ENCODE data around the gene PRMT6. TPM values are rescaled to one million over a fixed set of nuclear protein-coding genes. Genes with fewer than 3 reads are reported as not detected.
A peak's percentile ranks its signal among the peaks of the same experiment; 100 is the strongest.

The PRMT6 gene
- total and polyA plus RNA-seq, 2 experiments from 2014 or later = 29.6 to 46.6 TPM

GRCh38 chr1:107061886-107062285 lies 5.4 kb downstream of the PRMT6 start (continued):
- TF ChIP-seq CTCF (conservative IDR thresholded peaks at IDR 0.05; ENCODE audit: low read depth in 2 of 2) = no peak

GRCh38 chr1:107073493-107073892 lies 17.0 kb downstream of the PRMT6 start:
- no peaks in the 10 kb centered on the region for H3F3A ChIP-seq (replicated peaks; ENCODE audit: low read depth)
- Mint-ChIP-seq H3K4me1 (no peaks in the 10 kb centered on the region; the same call in 2 of the 3 replicates), H3K36me3 (ENCODE audit: low read depth) (no peaks in the 10 kb centered on the region), H3K4me3 (no peak overlapping the region), H3K27me3 (ENCODE audit: insufficient read depth, low read depth, poor library complexity) (no peaks in the 10 kb centered on the region), H3K9me3 (no peaks in the 10 kb centered on the region), H3K27ac (no peak overlapping the region)
- H3K9me2 ChIP-seq (ENCODE audit: insufficient read depth) = no peaks in the 10 kb centered on the region
- H3K27ac ChIP-seq (ENCODE audit: low read depth) = no peak overlapping the region
- no peak for DNase-seq (ENCODE audit: low spot score)
- H3K4me3 ChIP-seq = no peak overlapping the region
- H2AFZ ChIP-seq = no peak overlapping the region
- no peaks in the 10 kb centered on the region for H4K20me1 ChIP-seq (replicated peaks; ENCODE audit: insufficient read depth)
- ATAC-seq = no peak
- no peaks in the 10 kb centered on the region for H3K79me2 ChIP-seq (replicated peaks; ENCODE audit: insufficient read depth)
- TF ChIP-seq CTCF (conservative IDR thresholded peaks at IDR 0.05; ENCODE audit: low read depth in 2 of 2) (no peak), JUNB (IDR thresholded peaks at IDR 0.05; ENCODE audit: unreplicated experiment) (no peak), ETS1 (IDR thresholded peaks at IDR 0.05) (no peak)
- H3K4me1 ChIP-seq (ENCODE audit: insufficient read depth) = no peaks in the 10 kb centered on the region
- no peaks in the 10 kb centered on the region for H3K27me3 ChIP-seq (ENCODE audit: insufficient read depth)
- H3K4me2 ChIP-seq = no peak overlapping the region
- H3K36me3 ChIP-seq (ENCODE audit: insufficient read depth) = no peaks in the 10 kb centered on the region

- Histone ChIP-seq H2AFZ (no peak overlapping the region), H3K79me2 (replicated peaks; ENCODE audit: insufficient read depth) (no peaks in the 10 kb centered on the region), H3K27me3 (ENCODE audit: insufficient read depth) (no peaks in the 10 kb centered on the region), H3K4me3 (no peak overlapping the region), H3K4me2 (no peak overlapping the region), H3K4me1 (ENCODE audit: insufficient read depth) (no peaks in the 10 kb centered on the region), H3K36me3 (ENCODE audit: insufficient read depth) (no peaks in the 10 kb centered on the region), H3F3A (replicated peaks; ENCODE audit: low read depth) (no peaks in the 10 kb centered on the region), H3K9me2 (ENCODE audit: insufficient read depth) (no peaks in the 10 kb centered on the region), H4K20me1 (replicated peaks; ENCODE audit: insufficient read depth) (no peaks in the 10 kb centered on the region), H3K27ac (ENCODE audit: low read depth) (no peak overlapping the region; the same call in 1 of the 2 replicates)
- TF ChIP-seq ZNF114 (CRISPR knock-in tag; IDR thresholded peaks at IDR 0.05) (no peak), STAT1 (IDR thresholded peaks at IDR 0.05; ENCODE audit: unreplicated experiment) (no peak), ZNF331 (CRISPR knock-in tag; IDR thresholded peaks at IDR 0.05; ENCODE audit: low read depth) (peak; percentile 29; the same call in 1 of the 2 replicates), ZNF462 (CRISPR knock-in tag; IDR thresholded peaks at IDR 0.05) (0 out of 2 replicates have a peak, but pooled peaks have one; percentile 29)
- Mint-ChIP-seq H3K27ac (peak overlapping the region; percentile 71; the same call in 1 of the 2 replicates), H3K27me3 (ENCODE audit: insufficient read depth, low read depth, poor library complexity) (no peaks in the 10 kb centered on the region), H3K36me3 (ENCODE audit: low read depth) (no peaks in the 10 kb centered on the region), H3K4me3 (no peak overlapping the region), H3K9me3 (no peaks in the 10 kb centered on the region), H3K4me1 (no peaks in the 10 kb centered on the region; the same call in 2 of the 3 replicates)
- peak; percentile 72 for ATAC-seq
- peak; percentile 57 for DNase-seq (ENCODE audit: low spot score)
These were observed 20.4 kb downstream of the PRMT6 start for GRCh38 chr1:107076841-107077240.
